PC-3 (cell line): ENCODE measurements around the gene PRR30. TPM values are rescaled to one million over a fixed set of nuclear protein-coding genes. Genes with fewer than 3 reads are reported as not detected.

Experiments used
- ATAC-seq: fragments of 200-7000 bp; cut with Tn5 transposase; 2 replicates; pipeline ENCODE4 v1.9.1; 2020; ENCODE audit warnings: mild to moderate bottlenecking, moderate library complexity
- BruUV-seq: library from RNA; stranded (reverse); fragments of 400-500 nt; replicated peaks from 2 replicates; lab custom pipeline; 2021; lab: Mats Ljungman, UMichigan
- CTCF ChIA-PET: fragments of 300-600 bp; sonication (Branson Sonifier 250); formaldehyde crosslinking; loops from one replicate; lab custom pipeline; 2022; ENCODE audit warnings: antibody characterized with exemption; lab: Charles Lee
- POLR2A ChIA-PET: fragments of 300-600 bp; sonication (Branson Sonifier 250); formaldehyde crosslinking; loops from one replicate; lab custom pipeline; 2022; ENCODE audit warnings: antibody characterized with exemption; ENCODE audit not compliant: unreplicated experiment; lab: Charles Lee
- DNase-seq: peaks from one replicate; pipeline ENCODE4 v3.0.0-alpha.2; 2015
- H2AFZ ChIP-seq: fragments of 300-600 bp; sonication (generic); 2 replicates; pipeline ENCODE4 v1.6.0; 2016; ENCODE audit warnings: antibody characterized with exemption, low read length
- H3F3A ChIP-seq: fragments of 300-600 bp; sonication (generic); one replicate; pipeline ENCODE4 v1.6.0; 2017; ENCODE audit warnings: antibody characterized with exemption, low read length, control low read depth, mild to moderate bottlenecking; ENCODE audit not compliant: unreplicated experiment
- H3K27ac ChIP-seq: fragments of 300-600 bp; sonication (generic); 2 replicates; pipeline ENCODE4 v1.5.1; 2016; ENCODE audit warnings: mild to moderate bottlenecking, low read length
- H3K27me3 ChIP-seq: fragments of 300-600 bp; sonication (generic); 2 replicates; pipeline ENCODE4 v1.6.1; 2016; ENCODE audit warnings: low read length, mixed read lengths
- H3K36me3 ChIP-seq: fragments of 300-600 bp; sonication (generic); 2 replicates; pipeline ENCODE4 v1.6.1; 2016; ENCODE audit warnings: low read depth, mixed run types, low read length, mixed read lengths
- H3K4me1 ChIP-seq: fragments of 300-600 bp; sonication (generic); 2 replicates; pipeline ENCODE4 v1.5.1; 2016; ENCODE audit warnings: low read length; ENCODE audit not compliant: insufficient read depth
- H3K4me2 ChIP-seq: fragments of 300-600 bp; sonication (generic); 2 replicates; pipeline ENCODE4 v1.6.0; 2016; ENCODE audit warnings: low read length
- H3K4me3 ChIP-seq: fragments of 300-600 bp; sonication (generic); 2 replicates; pipeline ENCODE4 v1.5.1; 2016; ENCODE audit warnings: mild to moderate bottlenecking, low read length, mixed read lengths
- H3K79me2 ChIP-seq: fragments of 300-600 bp; sonication (generic); 2 replicates; pipeline ENCODE4 v1.6.1; 2017; ENCODE audit warnings: low read length, mixed read lengths
- H3K9ac ChIP-seq: fragments of 300-600 bp; sonication (generic); 2 replicates; pipeline ENCODE4 v1.6.0; 2016; ENCODE audit warnings: mild to moderate bottlenecking, low read length
- H3K9me2 ChIP-seq: fragments of 300-600 bp; sonication (generic); replicated peaks from 2 replicates; pipeline ENCODE4 v1.6.1; 2016; ENCODE audit warnings: mixed run types, low read length, mixed read lengths
- H3K9me3 ChIP-seq: fragments of 300-600 bp; sonication (generic); 2 replicates; pipeline ENCODE4 v1.6.1; 2016; ENCODE audit warnings: low read length, mixed read lengths
- H4K20me1 ChIP-seq: fragments of 300-600 bp; sonication (generic); 2 replicates; pipeline ENCODE4 v1.6.1; 2016; ENCODE audit warnings: low read length, mixed read lengths
- CTCF ChIP-seq: fragments of 300-600 bp; sonication (generic); conservative IDR thresholded peaks from 2 replicates; pipeline ENCODE4 v1.5.1; 2017; ENCODE audit warnings: antibody characterized with exemption, low read depth, mild to moderate bottlenecking, low read length
- EZH2 ChIP-seq: fragments of 300-600 bp; sonication (generic); IDR thresholded peaks from one replicate; pipeline ENCODE4 v1.6.1; 2017; ENCODE audit warnings: antibody characterized with exemption, mild to moderate bottlenecking, low read length; ENCODE audit not compliant: unreplicated experiment
- EZH2phosphoT487 ChIP-seq: fragments of 300-600 bp; sonication (generic); IDR thresholded peaks from 2 replicates; pipeline ENCODE4 v1.6.1; 2018; ENCODE audit warnings: mild to moderate bottlenecking, antibody characterized with exemption, low read length, borderline replicate concordance
- intact Hi-C: fragments of 100-400 bp; cut with micrococcal nuclease; formaldehyde crosslinking; loops from 2 replicates; pipeline ENCODE4 v1.9.0; 2023
- total RNA-seq: library from RNA; depleted of rRNA; stranded (reverse); fragments of >200 nt; gene quantifications from 2 replicates; pipeline ENCODE4 v1.2.3, GENCODE V29; 2014

PRR30 gene
- total RNA-seq, 1 experiment from 2014 or later: not detected

- Histone ChIP-seq H3K27me3 (peaks cover 10% of the 10 kb centered on the region; the same call in 1 of the 2 replicates), H3K9ac (no peak overlapping the region), H2AFZ (no peak overlapping the region), H3K4me3 (no peak overlapping the region), H3K9me3 (peaks cover 2% of the 10 kb centered on the region; the same call in 1 of the 2 replicates), H3K27ac (no peak overlapping the region), H3K4me1 (no peaks in the 10 kb centered on the region), H3K36me3 (no peaks in the 10 kb centered on the region), H3K4me2 (no peak overlapping the region), H4K20me1 (no peaks in the 10 kb centered on the region), H3F3A (no peaks in the 10 kb centered on the region), H3K9me2 (no peaks in the 10 kb centered on the region), H3K79me2 (no peaks in the 10 kb centered on the region)
- intact Hi-C loops: no loop called here
- no peak for ATAC-seq
- TF ChIP-seq EZH2phosphoT487: no peak
- no peak for TF ChIP-seq CTCF
- TF ChIP-seq EZH2: no peak
- no peak for DNase-seq
- CTCF ChIA-PET: no interaction called here
- BruUV-seq: no TSS peak
- POLR2A ChIA-PET: no interaction called here
These were observed 8.7 kb upstream of the PRR30 start for GRCh38 chr2:27147935-27148334.

- DNase-seq (no peak), ATAC-seq (no peak)
- TF ChIP-seq EZH2phosphoT487 (no peak), CTCF (no peak)
- intact Hi-C loops: no loop called here
- ChIA-PET CTCF (no interaction called here), POLR2A (no interaction called here)
- Histone ChIP-seq H3F3A (no peaks in the 10 kb centered on the region), H3K27me3 (peaks cover 14% of the 10 kb centered on the region; the same call in 1 of the 2 replicates), H2AFZ (no peak overlapping the region), H3K9ac (no peak overlapping the region), H4K20me1 (no peaks in the 10 kb centered on the region), H3K4me2 (no peak overlapping the region), H3K4me3 (no peak overlapping the region), H3K79me2 (no peaks in the 10 kb centered on the region), H3K27ac (no peak overlapping the region), H3K4me1 (no peaks in the 10 kb centered on the region), H3K9me2 (no peaks in the 10 kb centered on the region), H3K9me3 (peaks cover 5% of the 10 kb centered on the region; the same call in 1 of the 2 replicates), H3K36me3 (no peaks in the 10 kb centered on the region)
- no TSS peak for BruUV-seq
These were observed 6.5 kb upstream of the PRR30 start for GRCh38 chr2:27145682-27146081.

GRCh38 chr2:27143285-27143684, 4.1 kb upstream of the PRR30 start:
- intact Hi-C loops: no loop called here
- TF ChIP-seq EZH2 (no peak), CTCF (no peak), EZH2phosphoT487 (no peak)
- Histone ChIP-seq H4K20me1 (no peaks in the 10 kb centered on the region), H3K4me3 (no peak overlapping the region), H3F3A (no peaks in the 10 kb centered on the region), H3K4me2 (no peak overlapping the region), H3K36me3 (no peaks in the 10 kb centered on the region), H3K79me2 (no peaks in the 10 kb centered on the region), H3K9ac (no peak overlapping the region), H3K9me2 (no peaks in the 10 kb centered on the region), H3K9me3 (peaks cover 5% of the 10 kb centered on the region; the same call in 1 of the 2 replicates), H3K27ac (no peak overlapping the region), H2AFZ (no peak overlapping the region), H3K27me3 (peaks cover 14% of the 10 kb centered on the region; the same call in 1 of the 2 replicates), H3K4me1 (no peaks in the 10 kb centered on the region)
- DNase-seq (peak; percentile 18), ATAC-seq (no peak)
- ChIA-PET POLR2A (no interaction called here), CTCF (no interaction called here)
- no TSS peak for BruUV-seq
